Stomach (tissue), 4 donors: ENCODE data around the gene CCDC136.

Source experiments
- POLR2A ChIP-seq, 4 donors: fragments of 450-650 bp; IDR thresholded peaks; one replicate each; pipeline ENCODE4 v1.6.1; 2016; ENCODE audit warnings: antibody characterized with exemption in 4 of 4, control low read depth in 2 of 4, mild to moderate bottlenecking in 1 of 4, moderate library complexity in 1 of 4
- POLR2AphosphoS5 ChIP-seq, 3 donors: sonication (generic); formaldehyde crosslinking; IDR thresholded peaks; one replicate each; pipeline ENCODE4 v1.6.1; 2016; ENCODE audit warnings: antibody characterized with exemption in 3 of 3
- TF ChIP-seq, protein P1 (sequence below), 7 experiments: fragments of 450-650 bp in 4 of 7; fragments of 200-600 bp in 3 of 7; sonication (generic) in 3 of 7; IDR thresholded peaks; one replicate each; pipeline ENCODE4 v1.5.1; 2016 to 2019; ENCODE audit warnings: antibody characterized with exemption in 7 of 7, control low read depth in 2 of 7, mild to moderate bottlenecking in 1 of 7

DNA sequence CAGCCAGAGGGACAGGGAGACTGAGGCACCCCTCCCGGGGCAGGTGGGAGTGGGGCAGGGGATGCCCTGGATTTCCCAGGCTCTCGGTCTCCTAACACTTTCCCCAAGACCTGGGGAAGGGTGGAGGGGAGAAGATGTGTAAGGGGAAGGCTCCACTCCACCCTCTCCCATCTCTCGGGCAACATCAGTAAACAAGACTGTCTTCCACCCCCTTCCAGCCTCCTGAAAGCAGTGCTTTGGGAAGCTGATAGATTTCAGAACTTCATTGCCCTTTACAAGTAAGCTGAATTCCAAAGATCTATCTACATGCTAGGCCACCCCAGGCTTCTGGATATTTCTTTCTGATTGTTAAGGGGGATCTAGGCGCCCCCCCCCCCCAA lies 42.2 kb downstream of the CCDC136 start:
- TF ChIP-seq, protein P1, sequence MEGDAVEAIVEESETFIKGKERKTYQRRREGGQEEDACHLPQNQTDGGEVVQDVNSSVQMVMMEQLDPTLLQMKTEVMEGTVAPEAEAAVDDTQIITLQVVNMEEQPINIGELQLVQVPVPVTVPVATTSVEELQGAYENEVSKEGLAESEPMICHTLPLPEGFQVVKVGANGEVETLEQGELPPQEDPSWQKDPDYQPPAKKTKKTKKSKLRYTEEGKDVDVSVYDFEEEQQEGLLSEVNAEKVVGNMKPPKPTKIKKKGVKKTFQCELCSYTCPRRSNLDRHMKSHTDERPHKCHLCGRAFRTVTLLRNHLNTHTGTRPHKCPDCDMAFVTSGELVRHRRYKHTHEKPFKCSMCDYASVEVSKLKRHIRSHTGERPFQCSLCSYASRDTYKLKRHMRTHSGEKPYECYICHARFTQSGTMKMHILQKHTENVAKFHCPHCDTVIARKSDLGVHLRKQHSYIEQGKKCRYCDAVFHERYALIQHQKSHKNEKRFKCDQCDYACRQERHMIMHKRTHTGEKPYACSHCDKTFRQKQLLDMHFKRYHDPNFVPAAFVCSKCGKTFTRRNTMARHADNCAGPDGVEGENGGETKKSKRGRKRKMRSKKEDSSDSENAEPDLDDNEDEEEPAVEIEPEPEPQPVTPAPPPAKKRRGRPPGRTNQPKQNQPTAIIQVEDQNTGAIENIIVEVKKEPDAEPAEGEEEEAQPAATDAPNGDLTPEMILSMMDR (IDR thresholded peaks at IDR 0.05), result no peak
- TF ChIP-seq POLR2A (IDR thresholded peaks at IDR 0.05) (no peak), POLR2AphosphoS5 (IDR thresholded peaks at IDR 0.05) (no peak)
